Natural killer cell treated with Interleukin-12 subunit alpha and Interleukin-12 subunit beta and Interleukin-15 and Interleukin-18, amount 100 ng/mL, for 72 hours (primary cell): ENCODE results near the gene PRKCZ. TPM values are rescaled to one million over a fixed set of nuclear protein-coding genes. Genes with fewer than 3 reads are reported as not detected.

Experiments
- total RNA-seq, 2 donors: library from RNA; stranded (reverse); gene quantifications; one replicate each; pipeline ENCODE4 v1.2.3, GENCODE V29; 2022

Gene PRKCZ
- total RNA-seq, 2 donors from 2014 or later = 10.8 to 13.2 TPM

Other genes starting within 250 kb of the PRKCZ start
- 100 to 1,000 TPM; 361 to 446 TPM for gene GNB1, start 159.3 kb upstream of the PRKCZ start, total RNA-seq
- 1 to 10 TPM in 1 of 2 donors, under 1 TPM in 1; 1.00 to 1.2 TPM for gene CALML6, start 135.2 kb upstream of the PRKCZ start, total RNA-seq
- gene TMEM52, start 131.1 kb upstream of the PRKCZ start, total RNA-seq = under 1 TPM in 1 of 2 donors, not detected in 1; 0.43 TPM
- gene CFAP74, start 46.6 kb upstream of the PRKCZ start, total RNA-seq = not detected
- gene GABRD, start 31.1 kb upstream of the PRKCZ start, total RNA-seq = not detected
- gene FAAP20, start 144.4 kb downstream of the PRKCZ start, total RNA-seq = 10 to 100 TPM; 43.4 to 61.8 TPM
- gene SKI, start 177.9 kb downstream of the PRKCZ start, total RNA-seq = 10 to 100 TPM; 16.5 to 42.7 TPM